Activated CD4-positive, alpha-beta memory T cell treated with anti-CD3 and anti-CD28 coated beads, Interleukin-2, amount 10 ng/mL, durations not matched to agents 7 days and 5 days (primary cell): ENCODE measurements around the gene KLK5. TPM values are rescaled to one million over a fixed set of nuclear protein-coding genes. Genes with fewer than 3 reads are reported as not detected.
"Not testable (repeated sequence)": the region's sequence is repeated elsewhere in the genome, so short reads cannot be mapped to it uniquely, and the experiment has no call there.

ENCODE experiments used
- CTCF ChIA-PET: fragments of 350-600 bp; sonication (Branson Sonifier 250); formaldehyde crosslinking; loops from one replicate; lab custom pipeline; 2021; ENCODE audit warnings: antibody characterized with exemption, inconsistent platforms; lab: Charles Lee
- POLR2A ChIA-PET: fragments of 350-600 bp; sonication (Branson Sonifier 250); formaldehyde crosslinking; loops from one replicate; lab custom pipeline; 2021; ENCODE audit warnings: antibody characterized with exemption; lab: Charles Lee
- DNase-seq: peaks from one replicate; pipeline ENCODE4 v3.0.0-alpha.2; 2020
- H3K27ac Mint-ChIP-seq: one replicate; pipeline ENCODE4 v1.8.0; 2021; ENCODE audit warnings: mild to moderate bottlenecking, mixed read lengths
- H3K27me3 Mint-ChIP-seq: one replicate; pipeline ENCODE4 v1.8.0; 2021; ENCODE audit warnings: mixed read lengths
- H3K36me3 Mint-ChIP-seq: one replicate; pipeline ENCODE4 v1.8.0; 2021; ENCODE audit warnings: low read depth, mixed read lengths
- H3K4me1 Mint-ChIP-seq: one replicate; pipeline ENCODE4 v1.8.0; 2021; ENCODE audit warnings: mixed read lengths
- H3K4me3 Mint-ChIP-seq: one replicate; pipeline ENCODE4 v1.8.0; 2021; ENCODE audit warnings: mild to moderate bottlenecking, mixed read lengths
- H3K9me3 Mint-ChIP-seq: one replicate; pipeline ENCODE4 v1.8.0; 2021; ENCODE audit warnings: mixed read lengths
- total RNA-seq, 2 experiments: library from RNA; stranded (reverse); gene quantifications; one replicate each; pipeline ENCODE4 v1.2.3, GENCODE V29; 2021

The KLK5 gene
- total RNA-seq, 2 experiments from 2014 or later = not detected

- ChIA-PET CTCF (interaction anchor here (2.7 kb wide), 1 partner anchor 14 kb away, joined by 12 read pairs; no protein-coding TSS in a partner anchor), POLR2A (no interaction called here)
- Mint-ChIP-seq H3K9me3 (no peaks in the 10 kb centered on the region), H3K4me1 (no peaks in the 10 kb centered on the region), H3K4me3 (no peak overlapping the region), H3K27ac (no peak overlapping the region), H3K36me3 (no peaks in the 10 kb centered on the region), H3K27me3 (peaks cover 35% of the 10 kb centered on the region)
- no peak for DNase-seq
These were observed 44.5 kb downstream of the KLK5 start for GRCh38 chr19:50908336-50908735.

- Mint-ChIP-seq H3K4me1 (no peaks in the 10 kb centered on the region), H3K36me3 (no peaks in the 10 kb centered on the region), H3K27ac (no peak overlapping the region), H3K27me3 (peaks cover 35% of the 10 kb centered on the region), H3K4me3 (no peak overlapping the region), H3K9me3 (no peaks in the 10 kb centered on the region)
- ChIA-PET CTCF (interaction anchor here (0.7 to 1.7 kb wide), 4 partner anchors 14 to 115 kb away, joined by 3 to 9 read pairs (median 4); no protein-coding TSS in a partner anchor), POLR2A (no interaction called here)
- DNase-seq = peak; percentile 43
These were observed 46.6 kb downstream of the KLK5 start for GRCh38 chr19:50906217-50906616.

GRCh38 chr19:50902640-50903039 lies 50.2 kb downstream of the KLK5 start:
- Mint-ChIP-seq H3K4me1 (no peaks in the 10 kb centered on the region), H3K27ac (no peak overlapping the region), H3K4me3 (no peak overlapping the region), H3K9me3 (no peaks in the 10 kb centered on the region), H3K27me3 (peaks cover 10% of the 10 kb centered on the region), H3K36me3 (no peaks in the 10 kb centered on the region)
- CTCF ChIA-PET = no interaction called here
- POLR2A ChIA-PET = no interaction called here
- no peak for DNase-seq

- H3K4me3 Mint-ChIP-seq = no peak overlapping the region
These were observed 53.3 kb downstream of the KLK5 start for GRCh38 chr19:50899569-50899968.

GRCh38 chr19:50898018-50898417 lies 54.8 kb downstream of the KLK5 start:
- POLR2A ChIA-PET = no interaction called here
- peaks cover 12% of the 10 kb centered on the region for H3K9me3 Mint-ChIP-seq
- no peaks in the 10 kb centered on the region for H3K4me1 Mint-ChIP-seq
- H3K4me3 Mint-ChIP-seq = no peak overlapping the region
- DNase-seq = no peak
- peaks cover 7% of the 10 kb centered on the region for H3K27me3 Mint-ChIP-seq
- H3K36me3 Mint-ChIP-seq = no peaks in the 10 kb centered on the region
- CTCF ChIA-PET = interaction anchor here (2.4 kb wide), 1 partner anchor 24 kb away, joined by 10 read pairs; no protein-coding TSS in a partner anchor
- no peak overlapping the region for H3K27ac Mint-ChIP-seq

More at GRCh38 chr19:50899569-50899968, 53.3 kb downstream of the KLK5 start:
- Mint-ChIP-seq H3K9me3 (peaks cover 7% of the 10 kb centered on the region), H3K27ac (no peak overlapping the region), H3K4me1 (no peaks in the 10 kb centered on the region), H3K36me3 (no peaks in the 10 kb centered on the region), H3K27me3 (peaks cover 7% of the 10 kb centered on the region)
- ChIA-PET CTCF (interaction anchor here (2.4 kb wide), 1 partner anchor 23 kb away, joined by 10 read pairs; no protein-coding TSS in a partner anchor), POLR2A (no interaction called here)
- DNase-seq = no peak

- no peak overlapping the region for H3K27ac Mint-ChIP-seq
- peaks cover 12% of the 10 kb centered on the region for H3K9me3 Mint-ChIP-seq
- ChIA-PET POLR2A (no interaction called here), CTCF (interaction anchor here (2.4 kb wide), 1 partner anchor 24 kb away, joined by 10 read pairs; no protein-coding TSS in a partner anchor)
- no peak for DNase-seq
- H3K36me3 Mint-ChIP-seq = no peaks in the 10 kb centered on the region
- H3K4me1 Mint-ChIP-seq = no peaks in the 10 kb centered on the region
- peaks cover 7% of the 10 kb centered on the region for H3K27me3 Mint-ChIP-seq
- H3K4me3 Mint-ChIP-seq = no peak overlapping the region
These were observed 55.2 kb downstream of the KLK5 start for GRCh38 chr19:50897612-50898011.

GRCh38 chr19:50897191-50897607 lies 55.6 kb downstream of the KLK5 start:
- ChIA-PET CTCF (interaction anchor here (2.4 kb wide), 1 partner anchor 25 kb away, joined by 10 read pairs; no protein-coding TSS in a partner anchor), POLR2A (no interaction called here)
- no peak overlapping the region for H3K4me3 Mint-ChIP-seq
- H3K27me3 Mint-ChIP-seq = peaks cover 7% of the 10 kb centered on the region
- H3K9me3 Mint-ChIP-seq = peaks cover 12% of the 10 kb centered on the region
- no peaks in the 10 kb centered on the region for H3K36me3 Mint-ChIP-seq
- no peaks in the 10 kb centered on the region for H3K4me1 Mint-ChIP-seq
- no peak overlapping the region for H3K27ac Mint-ChIP-seq
- no peak for DNase-seq

GRCh38 chr19:50896591-50897190 lies 56.1 kb downstream of the KLK5 start:
- POLR2A ChIA-PET = no interaction called here
- Mint-ChIP-seq H3K36me3 (no peaks in the 10 kb centered on the region), H3K27ac (no peak overlapping the region), H3K4me3 (no peak overlapping the region), H3K4me1 (no peaks in the 10 kb centered on the region), H3K27me3 (peaks cover 7% of the 10 kb centered on the region), H3K9me3 (peaks cover 12% of the 10 kb centered on the region)
- peak; percentile 28 for DNase-seq
- CTCF ChIA-PET = no interaction called here

- H3K36me3 Mint-ChIP-seq, CTCF ChIA-PET, POLR2A ChIA-PET, H3K27me3 Mint-ChIP-seq, H3K4me1 Mint-ChIP-seq, DNase-seq, H3K4me3 Mint-ChIP-seq, H3K27ac Mint-ChIP-seq: not testable (repeated sequence)
- H3K9me3 Mint-ChIP-seq = peaks cover 12% of the 10 kb centered on the region
These were observed 56.7 kb downstream of the KLK5 start for GRCh38 chr19:50896089-50896590.

- POLR2A ChIA-PET = no interaction called here
These were observed 58.1 kb downstream of the KLK5 start for GRCh38 chr19:50894478-50895356.

More at GRCh38 chr19:50894478-50895356, 58.1 kb downstream of the KLK5 start:
- Mint-ChIP-seq H3K36me3 (no peaks in the 10 kb centered on the region), H3K4me3 (no peak overlapping the region), H3K9me3 (peaks cover 12% of the 10 kb centered on the region), H3K4me1 (no peaks in the 10 kb centered on the region), H3K27ac (no peak overlapping the region), H3K27me3 (peaks cover 7% of the 10 kb centered on the region)
- no peak for DNase-seq
- CTCF ChIA-PET = no interaction called here

Other genes with a start within 250 kb of the KLK5 start
- not detected for gene SHANK1, start 233.2 kb downstream of the KLK5 start, total RNA-seq
- under 1 TPM; 0.43 to 0.65 TPM for gene CLEC11A, start 229.7 kb downstream of the KLK5 start, total RNA-seq
- not detected for gene GPR32, start 182.6 kb downstream of the KLK5 start, total RNA-seq
- gene ACP4, start 162.6 kb downstream of the KLK5 start, total RNA-seq = not detected
- 1 to 10 TPM; 2.2 to 2.6 TPM for gene KLK1, start 129.3 kb downstream of the KLK5 start, total RNA-seq
- gene KLK15, start 119.5 kb downstream of the KLK5 start, total RNA-seq = not detected
- not detected for gene KLK3, start 98.1 kb downstream of the KLK5 start, total RNA-seq
- under 1 TPM in 1 of 2 experiments, not detected in 1; 0.35 TPM for gene KLK2, start 79.6 kb downstream of the KLK5 start, total RNA-seq
- gene KLK4, start 41.6 kb downstream of the KLK5 start, total RNA-seq = not detected
- not detected for gene KLK6, start 16.6 kb upstream of the KLK5 start, total RNA-seq
- gene KLK7, start 30.9 kb upstream of the KLK5 start, total RNA-seq = not detected
- not detected for gene KLK8, start 48.6 kb upstream of the KLK5 start, total RNA-seq
- not detected for gene KLK10, start 66.7 kb upstream of the KLK5 start, total RNA-seq
- gene KLK11, start 73.6 kb upstream of the KLK5 start, total RNA-seq = not detected
- not detected for gene KLK12, start 82.0 kb upstream of the KLK5 start, total RNA-seq
- gene KLK13, start 112.1 kb upstream of the KLK5 start, total RNA-seq = not detected
- under 1 TPM in 1 of 2 experiments, not detected in 1; 0.20 TPM for gene KLK14, start 129.8 kb upstream of the KLK5 start, total RNA-seq
- gene CTU1, start 155.4 kb upstream of the KLK5 start, total RNA-seq = 1 to 10 TPM; 9.0 to 9.4 TPM
- gene SIGLEC9, start 171.9 kb upstream of the KLK5 start, total RNA-seq = 1 to 10 TPM; 1.1 to 1.7 TPM
- not detected for gene SIGLEC7, start 189.3 kb upstream of the KLK5 start, total RNA-seq